GM12891 (cell line): ENCODE data around the gene JMJD8.

Experiments
- POLR2A ChIP-seq: IDR thresholded peaks from 2 replicates; pipeline ENCODE4 v1.6.1; 2011; ENCODE audit warnings: low read depth, low read length, control low read depth
- POLR2AphosphoS5 ChIP-seq: IDR thresholded peaks from 2 replicates; pipeline ENCODE4 v1.6.1; 2011; ENCODE audit warnings: low read depth, low read length, control low read depth
- POU2F2 ChIP-seq: IDR thresholded peaks from 2 replicates; pipeline ENCODE4 v1.6.1; 2011; ENCODE audit warnings: low read depth, mild to moderate bottlenecking, control low read depth, low read length, moderate library complexity
- SPI1 ChIP-seq: IDR thresholded peaks from 2 replicates; pipeline ENCODE4 v1.6.1; 2011; ENCODE audit warnings: low read depth, low read length, control low read depth
- TAF1 ChIP-seq: IDR thresholded peaks from 2 replicates; pipeline ENCODE4 v1.6.1; 2011; ENCODE audit warnings: low read depth, low read length, control low read depth

GRCh38 chr16:667780-668518 is 16.2 kb downstream of the JMJD8 start, which contains the start of gene RHOT2:
- TF ChIP-seq POLR2A = peak; percentile 75
- TF ChIP-seq SPI1 = no peak
- TF ChIP-seq POLR2AphosphoS5 = peak; percentile 67; the same call in 1 of the 2 replicates
- TF ChIP-seq TAF1 = peak; percentile 60
- TF ChIP-seq POU2F2 = peak; percentile 8; the same call in 1 of the 2 replicates
